ENCODE data around the gene APOBR.

DNA sequence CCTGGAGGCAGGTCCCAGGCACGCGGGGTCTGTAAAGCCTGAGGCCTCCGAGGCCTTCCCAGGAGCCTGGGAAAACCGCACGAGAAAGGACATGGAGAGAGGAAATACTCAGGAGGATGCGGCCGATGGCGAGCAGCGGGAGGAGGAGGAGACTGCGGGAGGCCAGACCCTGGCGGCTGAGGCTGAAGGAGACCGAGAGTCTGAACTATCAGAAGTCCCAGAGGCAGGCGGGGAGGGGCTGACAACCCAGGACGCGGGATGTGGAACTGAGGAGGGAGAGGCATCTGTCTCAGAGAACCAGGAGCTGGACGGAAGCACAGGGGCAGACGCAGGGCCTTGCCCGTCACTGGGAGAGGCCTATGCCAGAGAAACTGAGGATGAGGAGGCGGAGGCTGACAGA lies 2.4 kb downstream of the APOBR start:
- TF ChIP-seq RARB (CRISPR knock-in tag; IDR thresholded peaks at IDR 0.05) (no peak), POU6F1 (CRISPR knock-in tag; IDR thresholded peaks at IDR 0.05; ENCODE audit: borderline replicate concordance, low read depth) (no peak), ZFP30 (CRISPR knock-in tag; IDR thresholded peaks at IDR 0.05) (no peak), CSRNP3 (CRISPR knock-in tag; IDR thresholded peaks at IDR 0.05) (no peak), ARNTL (CRISPR knock-in tag; IDR thresholded peaks at IDR 0.05; ENCODE audit: borderline replicate concordance, low read depth) (no peak), ZNF8 (CRISPR knock-in tag; IDR thresholded peaks at IDR 0.05) (no peak), CSDC2 (CRISPR knock-in tag; IDR thresholded peaks at IDR 0.05) (no peak), ZNF70 (CRISPR knock-in tag; IDR thresholded peaks at IDR 0.05) (no peak), OSR1 (CRISPR knock-in tag; IDR thresholded peaks at IDR 0.05) (no peak), TCF4 (CRISPR knock-in tag; IDR thresholded peaks at IDR 0.05; ENCODE audit: borderline replicate concordance) (no peak), ZNF565 (CRISPR knock-in tag; conservative IDR thresholded peaks at IDR 0.05; ENCODE audit: low read depth) (no peak)

Measured in SK-N-SH treated with all-trans-retinoic acid at 6 μM for 48 hours (cell line).